B cell (primary cell): Measurements from ENCODE around the gene DUT. TPM values are rescaled to one million over a fixed set of nuclear protein-coding genes. Genes with fewer than 3 reads are reported as not detected.

Experiments
- ATAC-seq: fragments of 200-7000 bp; cut with Tn5 transposase; one replicate; pipeline ENCODE4 v1.10.0; 2021; ENCODE audit warnings: low read depth, mild to moderate bottlenecking, moderate number of reproducible peaks, moderate library complexity
- CTCF ChIA-PET: fragments of 350-600 bp; sonication (Branson Sonifier 250); formaldehyde crosslinking; loops from one replicate; lab custom pipeline; 2021; ENCODE audit warnings: antibody characterized with exemption, inconsistent platforms; lab: Charles Lee
- POLR2A ChIA-PET: fragments of 350-600 bp; sonication (Branson Sonifier 250); formaldehyde crosslinking; loops from one replicate; lab custom pipeline; 2021; ENCODE audit warnings: antibody characterized with exemption; lab: Charles Lee
- DNase-seq: peaks from one replicate; pipeline ENCODE4 v3.0.0; 2013
- H2AFZ ChIP-seq: 2 replicates; pipeline ENCODE4 v1.6.1; 2012; ENCODE audit warnings: mild to moderate bottlenecking, low read depth, low read length; ENCODE audit not compliant: insufficient read depth, poor library complexity, severe bottlenecking
- H3K27ac ChIP-seq, 2 donors: 1 replicate in 1 of 2; 2 replicates in 1 of 2; pipeline ENCODE4 v1.5.1; 2012 to 2013; ENCODE audit warnings: low read length in 2 of 2, mild to moderate bottlenecking in 2 of 2, moderate library complexity in 1 of 2
- H3K27me3 ChIP-seq, 4 experiments: fragments of 200-600 bp in 1 of 4; sonication (generic) in 1 of 4; replicated peaks in 1 of 4; 1 replicate in 2 of 4; 2 replicates in 2 of 4; pipeline versions ENCODE4 v1.6.1 to v1.7.0; 2013 to 2016; ENCODE audit warnings: low read length in 3 of 4, mild to moderate bottlenecking in 2 of 4, mixed read lengths in 1 of 4, moderate library complexity in 1 of 4; ENCODE audit not compliant: insufficient read depth in 4 of 4, control insufficient read depth in 3 of 4; ENCODE audit errors: control extremely low read depth in 1 of 4
- H3K36me3 ChIP-seq, 2 experiments: replicated peaks in 1 of 2; 1 replicate in 1 of 2; 2 replicates in 1 of 2; pipeline versions ENCODE4 v1.6.1 to v1.7.1; 2013; ENCODE audit warnings: low read length in 1 of 2; ENCODE audit not compliant: insufficient read depth in 2 of 2, control insufficient read depth in 1 of 2; ENCODE audit errors: control extremely low read depth in 1 of 2, extremely low read depth in 1 of 2
- H3K4me1 ChIP-seq, 2 donors: fragments of 200-600 bp in 1 of 2; sonication (generic) in 1 of 2; 1 replicate in 1 of 2; 2 replicates in 1 of 2; pipeline versions ENCODE4 v1.5.1 to v1.6.1; 2013 to 2017; ENCODE audit warnings: low read length in 2 of 2; ENCODE audit not compliant: control insufficient read depth in 2 of 2, insufficient read depth in 2 of 2
- H3K4me2 ChIP-seq: replicated peaks from 2 replicates; pipeline ENCODE3; 2012; ENCODE audit warnings: mild to moderate bottlenecking, low read depth, low read length; ENCODE audit not compliant: poor library complexity, severe bottlenecking
- H3K4me3 ChIP-seq, 5 experiments: fragments of 200-600 bp in 1 of 5; sonication (generic) in 1 of 5; 1 replicate in 3 of 5; 2 replicates in 2 of 5; pipeline versions ENCODE4 v1.5.1 to v1.7.0; 2011 to 2016; ENCODE audit warnings: low read length in 4 of 5, mild to moderate bottlenecking in 4 of 5, low read depth in 2 of 5, control low read depth in 1 of 5, moderate library complexity in 1 of 5; ENCODE audit not compliant: insufficient read depth in 1 of 5; ENCODE audit errors: control extremely low read depth in 1 of 5, extremely low read depth in 1 of 5
- H3K79me2 ChIP-seq: fragments of 200-600 bp; sonication (generic); one replicate; pipeline ENCODE4 v1.6.0; 2016; ENCODE audit warnings: low read length; ENCODE audit not compliant: control insufficient read depth, insufficient read depth
- H3K9ac ChIP-seq: fragments of 200-600 bp; sonication (generic); 2 replicates; pipeline ENCODE4 v1.6.1; 2017; ENCODE audit warnings: mild to moderate bottlenecking, low read length, moderate library complexity
- H3K9me3 ChIP-seq, 3 donors: one replicate each; pipeline versions ENCODE4 v1.6.1 to v1.7.1; 2013; ENCODE audit warnings: low read length in 2 of 3; ENCODE audit not compliant: control insufficient read depth in 2 of 3, insufficient read depth in 1 of 3; ENCODE audit errors: control extremely low read depth in 1 of 3
- H4K20me1 ChIP-seq: 2 replicates; pipeline ENCODE4 v1.6.0; 2012; ENCODE audit warnings: mild to moderate bottlenecking, low read length; ENCODE audit not compliant: insufficient read depth, control insufficient read depth, poor library complexity, severe bottlenecking
- H3K27ac Mint-ChIP-seq: one replicate; pipeline ENCODE4 v1.8.0; 2021; ENCODE audit warnings: mixed read lengths
- H3K27me3 Mint-ChIP-seq: one replicate; pipeline ENCODE4 v1.8.0; 2021; ENCODE audit warnings: mixed read lengths
- H3K4me1 Mint-ChIP-seq: one replicate; pipeline ENCODE4 v1.8.0; 2021; ENCODE audit warnings: mixed read lengths
- H3K4me3 Mint-ChIP-seq: one replicate; pipeline ENCODE4 v1.8.0; 2021; ENCODE audit warnings: mixed read lengths
- H3K9me3 Mint-ChIP-seq: one replicate; pipeline ENCODE4 v1.8.0; 2022; ENCODE audit warnings: mixed read lengths; ENCODE audit not compliant: insufficient read depth
- CTCF ChIP-seq: fragments of 200-600 bp; IDR thresholded peaks from one replicate; pipeline ENCODE4 v1.8.0; 2022; ENCODE audit warnings: antibody characterized with exemption, mild to moderate bottlenecking
- EZH2 ChIP-seq: IDR thresholded peaks from 2 replicates; pipeline ENCODE4 v1.6.1; 2012; ENCODE audit warnings: borderline replicate concordance, low read depth, mild to moderate bottlenecking, moderate library complexity, low read length; ENCODE audit not compliant: insufficient read depth, poor library complexity, severe bottlenecking
- WGBS: methylation state at CpG from one replicate; pipeline ENCODE4 v1.1.5; 2013; ENCODE audit warnings: missing lambda C conversion rate; ENCODE audit not compliant: insufficient coverage; 5-methylcytosine and 5-hydroxymethylcytosine counted together
- intact Hi-C: fragments of 100-400 bp; cut with micrococcal nuclease; formaldehyde crosslinking; loops from one replicate; pipeline ENCODE4 v1.10.0; 2022
- polyA plus RNA-seq: library from polyadenylated mRNA; depleted of rRNA; stranded (reverse); fragments of >200 nt; gene quantifications from 2 replicates; pipeline ENCODE4 v1.2.3, GENCODE V29; 2012
- total RNA-seq, 2 donors: library from RNA; stranded (reverse); fragments of 120-200 nt in 1 of 2; gene quantifications; 1 replicate in 1 of 2; 2 replicates in 1 of 2; pipeline versions ENCODE4 v1.2.3 to v1.2.4, GENCODE V29; 2013 to 2022

The DUT gene
- total and polyA plus RNA-seq, 2 donors (not counting 1 experiment from before 2014, with no cell fraction given), result 59.5 to 84.7 TPM

- Histone ChIP-seq H3K4me3 (no peak overlapping the region), H3K9me3 (no peaks in the 10 kb centered on the region), H4K20me1 (no peaks in the 10 kb centered on the region), H3K4me1 (no peaks in the 10 kb centered on the region), H3K79me2 (no peaks in the 10 kb centered on the region), H3K27ac (no peak overlapping the region), H3K9ac (no peak overlapping the region), H3K27me3 (no peaks in the 10 kb centered on the region), H3K4me2 (no peak overlapping the region), H3K36me3 (no peaks in the 10 kb centered on the region), H2AFZ (no peak overlapping the region)
- no peaks in the 10 kb centered on the region for H3K4me1 Mint-ChIP-seq
- H3K27ac Mint-ChIP-seq, result no peak overlapping the region
- H3K9me3 Mint-ChIP-seq, result no peaks in the 10 kb centered on the region
- ChIA-PET POLR2A (no interaction called here), CTCF (no interaction called here)
- DNase-seq (no peak), ATAC-seq (no peak)
- H3K4me3 Mint-ChIP-seq, result no peak overlapping the region
- TF ChIP-seq CTCF (no peak), EZH2 (no peak)
- no CpG with 5 or more reads among the region's 4 CpGs for WGBS
- intact Hi-C loops, result no loop called here
- H3K27me3 Mint-ChIP-seq, result peaks cover 7% of the 10 kb centered on the region
Observed at GRCh38 chr15:48381861-48382260, 50.6 kb downstream of the DUT start.

- H3K36me3 ChIP-seq, result no peaks in the 10 kb centered on the region
- Mint-ChIP-seq H3K4me3 (no peak overlapping the region), H3K9me3 (no peaks in the 10 kb centered on the region), H3K27me3 (peaks cover 7% of the 10 kb centered on the region), H3K27ac (no peak overlapping the region), H3K4me1 (no peaks in the 10 kb centered on the region)
- no peak overlapping the region for H2AFZ ChIP-seq
- no peaks in the 10 kb centered on the region for H3K4me1 ChIP-seq
- CTCF ChIA-PET, result interaction anchor here (0.6 kb wide), 1 partner anchor 21 kb away, joined by 5 read pairs; no protein-coding TSS in a partner anchor
- H3K27me3 ChIP-seq, result no peaks in the 10 kb centered on the region
- H3K79me2 ChIP-seq, result no peaks in the 10 kb centered on the region
- H3K9ac ChIP-seq, result no peak overlapping the region
- no peaks in the 10 kb centered on the region for H3K9me3 ChIP-seq
- DNase-seq (no peak), ATAC-seq (no peak)
- intact Hi-C loops, result no loop called here
- TF ChIP-seq EZH2 (no peak), CTCF (no peak)
- POLR2A ChIA-PET, result no interaction called here
- no peak overlapping the region for H3K27ac ChIP-seq
- H3K4me2 ChIP-seq, result no peak overlapping the region
- H4K20me1 ChIP-seq, result no peaks in the 10 kb centered on the region
- no peak overlapping the region for H3K4me3 ChIP-seq
- 80% methylated on average over 1 of the region's 2 CpGs for WGBS
Observed at GRCh38 chr15:48383031-48383430, 51.8 kb downstream of the DUT start.
